ENCODE data around the gene TBC1D12. TPM values are rescaled to one million over a fixed set of nuclear protein-coding genes. Genes with fewer than 3 reads are reported as not detected.

TBC1D12 gene
- total RNA-seq, 1 donor from 2014 or later = 6.9 TPM

DNA sequence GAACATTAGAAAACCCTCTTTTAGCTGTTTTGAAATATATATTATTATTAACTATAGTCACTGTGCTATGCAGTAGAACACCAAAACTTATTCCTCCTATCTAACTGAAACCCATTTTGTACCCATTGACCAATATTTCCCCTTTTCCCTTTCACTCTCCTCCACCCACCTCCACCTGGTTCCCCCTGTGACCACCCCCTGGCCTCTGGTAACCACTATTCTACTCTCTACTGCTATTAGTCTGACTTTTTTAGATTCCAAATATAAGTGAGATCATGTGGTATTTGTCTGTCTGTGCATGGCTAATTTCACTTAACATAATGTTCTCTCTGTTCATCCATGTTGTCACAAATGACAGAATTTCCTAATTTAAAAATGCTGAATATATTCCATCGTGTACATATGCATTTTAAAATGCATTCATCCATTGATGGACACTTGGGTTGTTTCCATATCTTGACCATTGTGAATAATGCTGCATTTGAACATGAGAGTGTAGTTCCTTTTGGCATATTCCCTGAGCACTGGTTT lies 18.7 kb downstream of the TBC1D12 start:
- no peaks in the 10 kb centered on the region for H3K79me2 ChIP-seq (ENCODE audit: low read depth)
- Mint-ChIP-seq H3K27me3 (ENCODE audit: insufficient read depth, low read depth) (peaks cover 3% of the 10 kb centered on the region), H3K27ac (no peak overlapping the region), H3K4me1 (no peaks in the 10 kb centered on the region), H3K4me3 (no peak overlapping the region), H3K9me3 (peaks cover 15% of the 10 kb centered on the region), H3K36me3 (peaks cover 8% of the 10 kb centered on the region)
- no peaks in the 10 kb centered on the region for H4K20me1 ChIP-seq (ENCODE audit: low read depth)
- H3K9ac ChIP-seq = no peak overlapping the region
- no peak overlapping the region for H3K4me3 ChIP-seq
- H3K4me2 ChIP-seq = no peak overlapping the region
- H3K36me3 ChIP-seq = no peaks in the 10 kb centered on the region
- H3K27me3 ChIP-seq = no peaks in the 10 kb centered on the region
- no peaks in the 10 kb centered on the region for H3K4me1 ChIP-seq
- TF ChIP-seq EZH2 (IDR thresholded peaks at IDR 0.05) (no peak), EZH2phosphoT487 (IDR thresholded peaks at IDR 0.05) (no peak)
- TF ChIP-seq, protein P1, sequence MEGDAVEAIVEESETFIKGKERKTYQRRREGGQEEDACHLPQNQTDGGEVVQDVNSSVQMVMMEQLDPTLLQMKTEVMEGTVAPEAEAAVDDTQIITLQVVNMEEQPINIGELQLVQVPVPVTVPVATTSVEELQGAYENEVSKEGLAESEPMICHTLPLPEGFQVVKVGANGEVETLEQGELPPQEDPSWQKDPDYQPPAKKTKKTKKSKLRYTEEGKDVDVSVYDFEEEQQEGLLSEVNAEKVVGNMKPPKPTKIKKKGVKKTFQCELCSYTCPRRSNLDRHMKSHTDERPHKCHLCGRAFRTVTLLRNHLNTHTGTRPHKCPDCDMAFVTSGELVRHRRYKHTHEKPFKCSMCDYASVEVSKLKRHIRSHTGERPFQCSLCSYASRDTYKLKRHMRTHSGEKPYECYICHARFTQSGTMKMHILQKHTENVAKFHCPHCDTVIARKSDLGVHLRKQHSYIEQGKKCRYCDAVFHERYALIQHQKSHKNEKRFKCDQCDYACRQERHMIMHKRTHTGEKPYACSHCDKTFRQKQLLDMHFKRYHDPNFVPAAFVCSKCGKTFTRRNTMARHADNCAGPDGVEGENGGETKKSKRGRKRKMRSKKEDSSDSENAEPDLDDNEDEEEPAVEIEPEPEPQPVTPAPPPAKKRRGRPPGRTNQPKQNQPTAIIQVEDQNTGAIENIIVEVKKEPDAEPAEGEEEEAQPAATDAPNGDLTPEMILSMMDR (IDR thresholded peaks at IDR 0.05) = no peak
- H3K9me3 ChIP-seq (ENCODE audit: low read depth) = no peaks in the 10 kb centered on the region
- DNase-seq (ENCODE audit: low spot score) = no peak
- H3K27ac ChIP-seq = no peak overlapping the region
- H3F3A ChIP-seq (ENCODE audit: low read depth) = no peaks in the 10 kb centered on the region
- no peak overlapping the region for H2AFZ ChIP-seq (replicated peaks)

DNA sequence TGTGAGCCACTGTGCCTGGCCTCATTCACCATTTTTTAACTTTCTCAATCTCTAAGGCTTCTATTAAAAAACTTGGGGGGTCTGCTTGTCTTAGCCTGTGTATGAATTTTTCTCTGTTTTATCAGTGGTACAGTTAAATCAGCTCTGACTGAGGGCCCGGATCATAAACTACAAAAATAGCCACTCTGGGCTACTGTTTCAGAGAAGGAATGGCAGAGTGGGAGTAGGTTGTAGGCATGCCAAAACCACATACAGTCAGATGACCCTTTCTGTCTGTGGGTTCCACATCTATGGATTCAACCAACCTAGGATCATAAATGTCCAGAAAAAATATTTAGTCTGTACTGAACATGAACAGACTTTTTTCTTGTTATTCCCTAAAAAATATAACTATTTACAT lies 21.3 kb downstream of the TBC1D12 start:
- no peaks in the 10 kb centered on the region for H4K20me1 ChIP-seq (ENCODE audit: low read depth)
- no peak for DNase-seq (ENCODE audit: low spot score)
- no peak overlapping the region for H3K4me2 ChIP-seq
- peaks cover 3% of the 10 kb centered on the region for H3K36me3 ChIP-seq
- peaks cover 15% of the 10 kb centered on the region for H3K9me3 Mint-ChIP-seq
- no peak overlapping the region for H2AFZ ChIP-seq (replicated peaks)
- no peak overlapping the region for H3K9ac ChIP-seq
- no peaks in the 10 kb centered on the region for H3F3A ChIP-seq (ENCODE audit: low read depth)
- no peak overlapping the region for H3K4me3 Mint-ChIP-seq
- TF ChIP-seq, protein P1 (IDR thresholded peaks at IDR 0.05) = no peak
- TF ChIP-seq EZH2 (IDR thresholded peaks at IDR 0.05) (no peak), EZH2phosphoT487 (IDR thresholded peaks at IDR 0.05) (no peak)
- no peak overlapping the region for H3K27ac Mint-ChIP-seq
- no peaks in the 10 kb centered on the region for H3K4me1 ChIP-seq
- peaks cover 10% of the 10 kb centered on the region for H3K36me3 Mint-ChIP-seq
- H3K27me3 Mint-ChIP-seq (ENCODE audit: insufficient read depth, low read depth) = peaks cover 3% of the 10 kb centered on the region
- H3K9me3 ChIP-seq (ENCODE audit: low read depth) = no peaks in the 10 kb centered on the region
- H3K4me3 ChIP-seq = no peak overlapping the region
- no peaks in the 10 kb centered on the region for H3K79me2 ChIP-seq (ENCODE audit: low read depth)
- no peaks in the 10 kb centered on the region for H3K27me3 ChIP-seq
- H3K4me1 Mint-ChIP-seq = no peaks in the 10 kb centered on the region
- H3K27ac ChIP-seq = no peak overlapping the region

DNA sequence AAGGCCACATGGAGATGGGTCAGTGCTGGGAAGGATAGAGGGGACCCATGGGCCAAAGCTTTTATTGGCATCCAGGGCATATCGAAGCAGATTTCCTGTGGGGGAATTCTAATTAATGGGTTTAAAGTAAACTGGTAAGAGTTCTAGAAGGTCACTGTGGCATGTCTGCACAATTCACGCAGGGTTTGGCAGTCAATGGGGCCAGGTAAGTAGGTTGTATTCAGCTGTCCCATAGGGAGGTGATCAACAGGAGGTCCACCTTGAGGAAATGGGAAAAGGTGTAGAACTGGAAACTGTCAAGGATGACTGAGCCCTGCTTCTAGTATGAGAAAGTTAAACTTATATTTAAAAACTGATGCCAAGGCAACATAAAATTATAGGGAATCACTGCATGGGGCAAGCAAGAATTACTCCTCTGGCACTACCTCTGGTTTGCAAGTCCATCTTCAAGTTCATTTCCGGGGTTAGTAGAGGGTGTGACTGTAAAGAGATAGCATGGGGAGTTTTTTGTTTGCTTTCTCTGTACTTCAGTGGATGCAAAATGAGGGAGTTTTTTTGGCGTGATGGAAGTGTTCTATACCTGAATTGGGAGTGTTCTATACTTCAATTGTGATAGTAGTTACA lies 22.5 kb downstream of the TBC1D12 start:
- H3K27ac Mint-ChIP-seq = no peak overlapping the region
- TF ChIP-seq, protein P1 (IDR thresholded peaks at IDR 0.05) = no peak
- TF ChIP-seq EZH2phosphoT487 (IDR thresholded peaks at IDR 0.05) (no peak), EZH2 (IDR thresholded peaks at IDR 0.05) (no peak)
- Histone ChIP-seq H3K4me2 (no peak overlapping the region), H3K27me3 (no peaks in the 10 kb centered on the region), H3K9me3 (ENCODE audit: low read depth) (no peaks in the 10 kb centered on the region), H3K4me3 (no peak overlapping the region), H3K79me2 (ENCODE audit: low read depth) (no peaks in the 10 kb centered on the region), H3K36me3 (peaks cover 3% of the 10 kb centered on the region), H3K27ac (no peak overlapping the region), H2AFZ (replicated peaks) (no peak overlapping the region), H4K20me1 (ENCODE audit: low read depth) (no peaks in the 10 kb centered on the region), H3F3A (ENCODE audit: low read depth) (no peaks in the 10 kb centered on the region), H3K4me1 (no peaks in the 10 kb centered on the region), H3K9ac (no peak overlapping the region)
- no peak for DNase-seq (ENCODE audit: low spot score)
- H3K9me3 Mint-ChIP-seq = peaks cover 15% of the 10 kb centered on the region
- H3K4me1 Mint-ChIP-seq = no peaks in the 10 kb centered on the region
- H3K36me3 Mint-ChIP-seq = peaks cover 10% of the 10 kb centered on the region
- H3K27me3 Mint-ChIP-seq (ENCODE audit: insufficient read depth, low read depth) = peaks cover 2% of the 10 kb centered on the region
- H3K4me3 Mint-ChIP-seq = no peak overlapping the region

All from neural progenitor cell (in vitro differentiated cells).